MM.1S (cell line): ENCODE measurements around the gene TYMS.

Source experiments
- DNase-seq: peaks from one replicate; pipeline ENCODE4 v3.0.0-alpha.2; 2015
- H2AFZ ChIP-seq: fragments of 300-600 bp; sonication (generic); 2 replicates; pipeline ENCODE4 v1.6.0; 2016; ENCODE audit warnings: antibody characterized with exemption, low read length
- H3F3A ChIP-seq: fragments of 300-600 bp; sonication (generic); 2 replicates; pipeline ENCODE4 v1.6.1; 2016; ENCODE audit warnings: mild to moderate bottlenecking, antibody characterized with exemption, low read length, moderate library complexity, mixed read lengths; ENCODE audit not compliant: insufficient read depth
- H3K27ac ChIP-seq: fragments of 300-600 bp; sonication (generic); 2 replicates; pipeline ENCODE4 v1.5.1; 2016; ENCODE audit warnings: mild to moderate bottlenecking, low read length
- H3K27me3 ChIP-seq: fragments of 300-600 bp; sonication (generic); replicated peaks from 2 replicates; pipeline ENCODE4 v1.6.0; 2016; ENCODE audit warnings: low read length; ENCODE audit not compliant: insufficient read depth
- H3K36me3 ChIP-seq: fragments of 300-600 bp; sonication (generic); replicated peaks from 2 replicates; pipeline ENCODE4 v1.6.1; 2016; ENCODE audit warnings: mild to moderate bottlenecking, low read length, mixed read lengths; ENCODE audit not compliant: insufficient read depth
- H3K4me1 ChIP-seq: fragments of 300-600 bp; sonication (generic); 2 replicates; pipeline ENCODE4 v1.6.1; 2016; ENCODE audit warnings: low read length, mixed read lengths
- H3K4me2 ChIP-seq: fragments of 300-600 bp; sonication (generic); 2 replicates; pipeline ENCODE4 v1.6.0; 2016; ENCODE audit warnings: low read depth, low read length
- H3K4me3 ChIP-seq: fragments of 300-600 bp; sonication (generic); 2 replicates; pipeline ENCODE4 v1.5.1; 2016; ENCODE audit warnings: low read length, mixed read lengths
- H3K79me2 ChIP-seq: fragments of 300-600 bp; sonication (generic); 2 replicates; pipeline ENCODE4 v1.6.1; 2016; ENCODE audit warnings: mixed run types, low read length, mixed read lengths
- H3K9ac ChIP-seq: fragments of 300-600 bp; sonication (generic); 2 replicates; pipeline ENCODE4 v1.6.1; 2016; ENCODE audit warnings: low read length, mixed read lengths
- H3K9me2 ChIP-seq: fragments of 300-600 bp; sonication (generic); replicated peaks from 2 replicates; pipeline ENCODE4 v1.6.1; 2016; ENCODE audit warnings: mild to moderate bottlenecking, low read length, mixed read lengths; ENCODE audit not compliant: insufficient read depth
- H3K9me3 ChIP-seq: fragments of 300-600 bp; sonication (generic); replicated peaks from 2 replicates; pipeline ENCODE4 v1.6.1; 2016; ENCODE audit warnings: mild to moderate bottlenecking, low read length, mixed read lengths; ENCODE audit not compliant: insufficient read depth
- H4K20me1 ChIP-seq: fragments of 300-600 bp; sonication (generic); 2 replicates; pipeline ENCODE4 v1.6.1; 2016; ENCODE audit warnings: mild to moderate bottlenecking, low read length, moderate library complexity, mixed read lengths; ENCODE audit not compliant: insufficient read depth
- EZH2 ChIP-seq: fragments of 300-600 bp; sonication (generic); optimal IDR thresholded peaks from 2 replicates; pipeline ENCODE3; 2017; ENCODE audit warnings: low read depth, mild to moderate bottlenecking, antibody characterized with exemption, low read length, mixed read lengths
- EZH2phosphoT487 ChIP-seq: fragments of 300-600 bp; sonication (generic); IDR thresholded peaks from 2 replicates; pipeline ENCODE4 v1.6.1; 2018; ENCODE audit warnings: antibody characterized with exemption, low read length
- TF ChIP-seq, protein P1 (sequence below): fragments of 300-600 bp; sonication (generic); IDR thresholded peaks from 2 replicates; pipeline ENCODE4 v1.5.1; 2016; ENCODE audit warnings: antibody characterized with exemption, low read length, mixed read lengths

The TYMS gene

DNA sequence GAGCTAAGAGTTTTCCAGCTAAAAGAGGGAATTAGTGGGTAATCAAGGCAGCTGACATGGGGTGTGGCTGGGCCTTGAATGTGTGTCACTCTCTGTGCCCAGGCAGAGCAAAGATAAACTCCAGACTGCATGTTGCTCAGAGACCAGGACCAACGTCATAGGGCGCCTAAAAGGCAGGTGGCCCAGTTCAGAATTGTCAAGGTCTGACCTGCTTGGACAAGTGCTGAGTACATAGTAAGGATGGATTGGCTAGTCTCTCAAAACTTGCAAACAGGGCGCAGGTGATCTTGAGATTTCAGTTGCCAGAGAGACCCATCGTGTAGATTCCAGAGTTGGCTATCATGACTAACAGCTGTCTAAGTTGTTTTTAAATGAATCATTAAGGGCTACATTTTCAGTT lies 41.7 kb upstream of the TYMS start:
- H3K4me3 ChIP-seq, result no peak overlapping the region
- no peaks in the 10 kb centered on the region for H3K36me3 ChIP-seq
- TF ChIP-seq EZH2phosphoT487 (no peak), EZH2 (no peak)
- TF ChIP-seq, protein P1, sequence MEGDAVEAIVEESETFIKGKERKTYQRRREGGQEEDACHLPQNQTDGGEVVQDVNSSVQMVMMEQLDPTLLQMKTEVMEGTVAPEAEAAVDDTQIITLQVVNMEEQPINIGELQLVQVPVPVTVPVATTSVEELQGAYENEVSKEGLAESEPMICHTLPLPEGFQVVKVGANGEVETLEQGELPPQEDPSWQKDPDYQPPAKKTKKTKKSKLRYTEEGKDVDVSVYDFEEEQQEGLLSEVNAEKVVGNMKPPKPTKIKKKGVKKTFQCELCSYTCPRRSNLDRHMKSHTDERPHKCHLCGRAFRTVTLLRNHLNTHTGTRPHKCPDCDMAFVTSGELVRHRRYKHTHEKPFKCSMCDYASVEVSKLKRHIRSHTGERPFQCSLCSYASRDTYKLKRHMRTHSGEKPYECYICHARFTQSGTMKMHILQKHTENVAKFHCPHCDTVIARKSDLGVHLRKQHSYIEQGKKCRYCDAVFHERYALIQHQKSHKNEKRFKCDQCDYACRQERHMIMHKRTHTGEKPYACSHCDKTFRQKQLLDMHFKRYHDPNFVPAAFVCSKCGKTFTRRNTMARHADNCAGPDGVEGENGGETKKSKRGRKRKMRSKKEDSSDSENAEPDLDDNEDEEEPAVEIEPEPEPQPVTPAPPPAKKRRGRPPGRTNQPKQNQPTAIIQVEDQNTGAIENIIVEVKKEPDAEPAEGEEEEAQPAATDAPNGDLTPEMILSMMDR, result no peak
- no peaks in the 10 kb centered on the region for H3F3A ChIP-seq
- H3K9ac ChIP-seq, result no peak overlapping the region
- H4K20me1 ChIP-seq, result no peaks in the 10 kb centered on the region
- no peaks in the 10 kb centered on the region for H3K27me3 ChIP-seq
- H3K9me2 ChIP-seq, result no peaks in the 10 kb centered on the region
- H2AFZ ChIP-seq, result no peak overlapping the region
- no peaks in the 10 kb centered on the region for H3K79me2 ChIP-seq
- H3K4me1 ChIP-seq, result no peaks in the 10 kb centered on the region
- DNase-seq, result no peak
- no peaks in the 10 kb centered on the region for H3K9me3 ChIP-seq
- no peak overlapping the region for H3K4me2 ChIP-seq
- H3K27ac ChIP-seq, result no peak overlapping the region

DNA sequence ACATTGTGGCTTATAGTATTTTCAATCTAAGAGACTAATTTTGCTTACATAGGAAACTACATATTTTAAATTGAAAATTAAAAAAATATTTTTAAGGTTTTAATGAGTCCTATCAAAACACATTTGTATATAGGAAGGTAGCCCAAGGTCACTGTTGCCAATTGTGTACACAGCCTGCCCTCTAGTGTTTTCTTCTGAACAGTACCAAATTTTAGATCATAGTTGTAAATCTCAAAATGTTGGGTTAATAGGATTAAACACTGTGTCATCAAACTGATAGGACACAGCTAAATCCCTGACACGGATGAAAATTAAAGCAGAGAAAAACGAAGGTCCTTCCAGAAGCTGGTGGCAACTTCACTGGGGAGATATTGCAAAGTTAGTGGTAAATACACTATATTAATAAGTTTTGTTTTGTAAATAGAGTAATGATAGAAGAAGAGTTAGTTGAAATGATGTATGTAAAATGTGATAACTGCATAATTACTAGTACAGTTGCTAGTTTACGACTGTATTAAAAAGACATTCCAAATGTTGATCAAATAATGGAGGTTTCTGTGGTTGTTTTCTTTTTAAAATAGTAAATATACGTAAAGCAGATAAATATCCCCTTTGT lies 41.0 kb upstream of the TYMS start:
- Histone ChIP-seq H3K9me3 (no peaks in the 10 kb centered on the region), H3K4me2 (no peak overlapping the region), H3K4me1 (no peaks in the 10 kb centered on the region), H3K27me3 (no peaks in the 10 kb centered on the region), H3K27ac (no peak overlapping the region), H2AFZ (no peak overlapping the region), H3K4me3 (no peak overlapping the region), H3K9ac (no peak overlapping the region), H4K20me1 (no peaks in the 10 kb centered on the region), H3K9me2 (no peaks in the 10 kb centered on the region), H3F3A (no peaks in the 10 kb centered on the region), H3K36me3 (no peaks in the 10 kb centered on the region), H3K79me2 (no peaks in the 10 kb centered on the region)
- DNase-seq, result peak; percentile 62
- TF ChIP-seq EZH2, result no peak
- TF ChIP-seq, protein P1, result peak; percentile 64

DNA sequence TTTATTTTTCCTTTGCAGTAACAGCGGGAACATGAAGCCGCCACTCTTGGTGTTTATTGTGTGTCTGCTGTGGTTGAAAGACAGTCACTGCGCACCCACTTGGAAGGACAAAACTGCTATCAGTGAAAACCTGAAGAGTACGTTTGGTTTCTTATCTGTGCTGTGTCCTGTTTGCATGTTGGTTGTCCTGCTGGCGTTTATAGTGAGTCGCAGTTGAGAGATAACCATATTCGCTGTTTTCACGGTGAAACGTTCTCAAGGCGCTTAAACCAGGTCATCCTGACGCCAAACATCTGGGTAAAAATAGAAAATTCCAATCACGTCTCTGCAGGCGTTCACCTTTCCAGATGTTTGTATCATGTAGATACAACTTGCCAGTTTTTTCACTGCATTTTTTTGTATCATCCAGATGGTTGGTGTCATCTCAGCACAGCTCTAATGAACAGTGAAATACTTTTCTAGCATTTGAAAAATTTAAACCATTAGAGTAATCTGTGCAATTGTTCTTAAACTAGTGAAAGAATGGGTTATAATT lies 39.4 kb upstream of the TYMS start:
- no peaks in the 10 kb centered on the region for H3K36me3 ChIP-seq
- H3K9me3 ChIP-seq, result no peaks in the 10 kb centered on the region
- H3K27ac ChIP-seq, result no peak overlapping the region
- no peak overlapping the region for H2AFZ ChIP-seq
- H3K79me2 ChIP-seq, result no peaks in the 10 kb centered on the region
- no peaks in the 10 kb centered on the region for H3K9me2 ChIP-seq
- H3K4me3 ChIP-seq, result no peak overlapping the region
- no peak overlapping the region for H3K9ac ChIP-seq
- no peaks in the 10 kb centered on the region for H4K20me1 ChIP-seq
- no peak overlapping the region for H3K4me2 ChIP-seq
- H3K27me3 ChIP-seq, result no peaks in the 10 kb centered on the region
- H3F3A ChIP-seq, result no peaks in the 10 kb centered on the region
- no peak for DNase-seq
- TF ChIP-seq EZH2phosphoT487 (no peak), EZH2 (no peak)
- TF ChIP-seq, protein P1, result no peak
- no peaks in the 10 kb centered on the region for H3K4me1 ChIP-seq
